Epithelial cell of esophagus (primary cell): ENCODE data around the gene SAP30L.
A peak's percentile ranks its signal among the peaks of the same experiment; 100 is the strongest.

Experiments
- DNase-seq: peaks from one replicate; pipeline ENCODE4 v3.0.0; 2010; ENCODE audit warnings: low read depth
- H3K4me3 ChIP-seq: 2 replicates; pipeline ENCODE4 v1.5.1; 2011; ENCODE audit warnings: mild to moderate bottlenecking, low read length, control low read depth
- CTCF ChIP-seq: IDR thresholded peaks from 2 replicates; pipeline ENCODE4 v1.5.1; 2011; ENCODE audit warnings: low read depth, mild to moderate bottlenecking, low read length, control low read depth, inconsistent platforms; ENCODE audit not compliant: insufficient read depth; ENCODE audit errors: missing control alignments

Gene SAP30L

GRCh38 chr5:154430961-154431630 is 14.7 kb upstream of the SAP30L start:
- DNase-seq, result no peak
- TF ChIP-seq CTCF, result no peak
- H3K4me3 ChIP-seq, result no peak overlapping the region

- no peak for TF ChIP-seq CTCF
- no peak overlapping the region for H3K4me3 ChIP-seq
- DNase-seq, result no peak
Observed at GRCh38 chr5:154435226-154435625, 10.6 kb upstream of the SAP30L start.

GRCh38 chr5:154437281-154437965 is 8.4 kb upstream of the SAP30L start:
- peak; percentile 36 for DNase-seq
- TF ChIP-seq CTCF, result no peak
- no peak overlapping the region for H3K4me3 ChIP-seq

- DNase-seq, result no peak
- H3K4me3 ChIP-seq, result no peak overlapping the region
- TF ChIP-seq CTCF, result no peak
Observed at GRCh38 chr5:154440540-154440939, 5.3 kb upstream of the SAP30L start.

GRCh38 chr5:154442801-154443200 is 3.0 kb upstream of the SAP30L start:
- peak; percentile 91 for DNase-seq
- TF ChIP-seq CTCF, result no peak
- no peak overlapping the region for H3K4me3 ChIP-seq

- peak; percentile 20 for DNase-seq
- peak overlapping the region; percentile 97 for H3K4me3 ChIP-seq
Observed at GRCh38 chr5:154444556-154445421, 1.0 kb upstream of the SAP30L start.

More at GRCh38 chr5:154444556-154445421, 1.0 kb upstream of the SAP30L start:
- no peak for TF ChIP-seq CTCF
